GM23248 (cell line): ENCODE measurements around the gene HNRNPA2B1.
"Not testable (repeated sequence)": the region's sequence is repeated elsewhere in the genome, so short reads cannot be mapped to it uniquely, and the experiment has no call there.

Experiments used
- EZH2 ChIP-seq: fragments of 200-600 bp; sonication (generic); IDR thresholded peaks from 2 replicates; pipeline ENCODE4 v1.6.1; 2018; ENCODE audit warnings: antibody characterized with exemption, mild to moderate bottlenecking; ENCODE audit not compliant: insufficient read depth, poor library complexity, severe bottlenecking
- EZH2phosphoT487 ChIP-seq: fragments of 200-600 bp; sonication (generic); IDR thresholded peaks from 2 replicates; pipeline ENCODE4 v1.6.1; 2018; ENCODE audit warnings: antibody characterized with exemption, moderate library complexity, mild to moderate bottlenecking, low read depth; ENCODE audit not compliant: insufficient read depth

DNA sequence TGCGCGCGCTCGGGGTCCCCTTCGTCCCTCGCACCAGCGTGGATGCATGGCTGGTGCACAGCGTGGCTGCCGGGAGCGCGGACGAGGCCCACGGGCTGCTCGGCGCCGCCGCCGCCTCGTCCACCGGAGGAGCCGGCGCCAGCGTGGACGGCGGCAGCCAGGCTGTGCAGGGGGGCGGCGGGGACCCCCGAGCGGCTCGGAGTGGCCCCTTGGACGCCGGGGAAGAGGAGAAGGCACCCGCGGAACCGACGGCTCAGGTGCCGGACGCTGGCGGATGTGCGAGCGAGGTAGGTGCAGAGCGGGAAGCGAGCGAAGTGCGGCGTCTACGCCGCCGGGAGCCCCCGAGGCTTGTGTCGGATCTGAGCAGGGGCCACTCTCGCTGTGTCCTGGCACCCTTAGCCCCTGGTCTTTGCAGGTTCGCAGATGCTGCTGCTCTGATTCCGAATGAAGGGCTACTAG is 47.7 kb downstream of the HNRNPA2B1 start:
- TF ChIP-seq EZH2phosphoT487, EZH2: not testable (repeated sequence)
